Panc1 (cell line): ENCODE results near the gene SH2B2.

Experiments
- CTCF ChIP-seq: fragments of 450-650 bp; IDR thresholded peaks from 2 replicates; pipeline ENCODE4 v1.5.1; 2017; ENCODE audit warnings: mild to moderate bottlenecking
- REST ChIP-seq, 2 experiments: IDR thresholded peaks; 2 replicates each; pipeline ENCODE4 v1.6.1; 2011 to 2012; ENCODE audit warnings: low read depth in 2 of 2, control low read depth in 1 of 2, low read length in 1 of 2, mild to moderate bottlenecking in 1 of 2, moderate library complexity in 1 of 2; ENCODE audit not compliant: insufficient read depth in 1 of 2

- TF ChIP-seq CTCF (no peak), REST (IDR thresholded peaks at IDR 0.05; ENCODE audit: insufficient read depth in 1 of 2, low read depth in 2 of 2, low read length in 1 of 2) (no peak)
Observed at GRCh38 chr7:102291916-102292267, 5.2 kb downstream of the SH2B2 start.
